H1 (cell line): ENCODE measurements around the gene GDPD1. TPM values are rescaled to one million over a fixed set of nuclear protein-coding genes. Genes with fewer than 3 reads are reported as not detected.

Experiments
- CTCF ChIA-PET: fragments of 300-600 bp; sonication (Branson Sonifier 250); formaldehyde crosslinking; loops from one replicate; lab custom pipeline; 2021; ENCODE audit not compliant: partially characterized antibody; lab: Charles Lee
- POLR2A ChIA-PET: fragments of 300-600 bp; sonication (Branson Sonifier 250); formaldehyde crosslinking; loops from one replicate; lab custom pipeline; 2021; ENCODE audit warnings: inconsistent platforms; ENCODE audit not compliant: partially characterized antibody; lab: Charles Lee
- DNase-seq, 2 experiments: peaks; one replicate each; pipeline versions ENCODE4 v3.0.0 to v3.0.0-alpha.2; 2010 to 2022; ENCODE audit warnings: low spot score in 2 of 2, low read depth in 1 of 2, mixed read lengths in 1 of 2
- FAIRE-seq: peaks from 2 replicates; lab custom pipeline; 2011; peaks lifted over from hg19 to GRCh38; lab: Jason Lieb, UNC
- H2AFZ ChIP-seq: 2 replicates; pipeline ENCODE4 v1.8.1; 2012; ENCODE audit warnings: low read length, inconsistent platforms
- H2AK5ac ChIP-seq: 2 replicates; pipeline ENCODE4 v1.6.1; 2013; ENCODE audit warnings: low read depth, low read length
- H2BK120ac ChIP-seq: replicated peaks from 2 replicates; pipeline ENCODE3; 2013; ENCODE audit warnings: low read depth, low read length, inconsistent platforms
- H2BK12ac ChIP-seq: 2 replicates; pipeline ENCODE4 v1.6.1; 2013; ENCODE audit warnings: low read depth, low read length
- H2BK15ac ChIP-seq: 2 replicates; pipeline ENCODE4 v1.6.1; 2013; ENCODE audit warnings: low read length
- H2BK20ac ChIP-seq: 2 replicates; pipeline ENCODE4 v1.6.1; 2013; ENCODE audit warnings: low read length
- H2BK5ac ChIP-seq: 2 replicates; pipeline ENCODE4 v1.6.1; 2013; ENCODE audit warnings: low read depth, low read length
- H3K14ac ChIP-seq: 2 replicates; pipeline ENCODE4 v1.6.1; 2013; ENCODE audit warnings: inconsistent platforms; ENCODE audit not compliant: insufficient read length
- H3K18ac ChIP-seq: 2 replicates; pipeline ENCODE4 v1.6.1; 2013; ENCODE audit warnings: low read length; ENCODE audit errors: extremely low read depth
- H3K23ac ChIP-seq: 2 replicates; pipeline ENCODE4 v1.6.1; 2013; ENCODE audit warnings: inconsistent platforms; ENCODE audit not compliant: insufficient read length
- H3K23me2 ChIP-seq: 2 replicates; pipeline ENCODE4 v1.6.1; 2013; ENCODE audit warnings: low read depth, low read length
- H3K27ac ChIP-seq: 2 replicates; pipeline ENCODE4 v1.6.1; 2011; ENCODE audit warnings: low read depth, low read length, inconsistent platforms
- H3K27me3 ChIP-seq, 4 experiments: replicated peaks in 1 of 4; 1 replicate in 1 of 4; 2 replicates in 3 of 4; pipeline versions ENCODE4 v1.6.1 to v1.8.1; 2011 to 2013; ENCODE audit warnings: low read length in 3 of 4, mild to moderate bottlenecking in 3 of 4, inconsistent platforms in 2 of 4, mixed read lengths in 2 of 4, moderate library complexity in 1 of 4; ENCODE audit not compliant: control insufficient read depth in 3 of 4, insufficient read depth in 3 of 4; ENCODE audit errors: extremely low read depth in 1 of 4
- H3K36me3 ChIP-seq, 4 experiments: 2 replicates each; pipeline versions ENCODE4 v1.6.1 to v1.8.1; 2011 to 2013; ENCODE audit warnings: mild to moderate bottlenecking in 4 of 4, low read length in 3 of 4, moderate library complexity in 2 of 4, control low read depth in 1 of 4, inconsistent platforms in 1 of 4; ENCODE audit not compliant: insufficient read depth in 4 of 4, control insufficient read depth in 2 of 4
- H3K4ac ChIP-seq: replicated peaks from 2 replicates; pipeline ENCODE3; 2013; ENCODE audit warnings: low read length, low read depth, mixed read lengths, inconsistent platforms; ENCODE audit not compliant: insufficient read length
- H3K4me1 ChIP-seq, 4 experiments: replicated peaks in 1 of 4; 1 replicate in 1 of 4; 2 replicates in 3 of 4; pipeline versions ENCODE4 v1.6.1 to v1.8.1; 2011 to 2013; ENCODE audit warnings: low read length in 3 of 4, inconsistent platforms in 2 of 4, mixed read lengths in 1 of 4; ENCODE audit not compliant: insufficient read depth in 4 of 4, control insufficient read depth in 3 of 4
- H3K4me2 ChIP-seq, 2 experiments: 2 replicates each; pipeline versions ENCODE4 v1.6.1 to v1.8.1; 2011 to 2013; ENCODE audit warnings: low read depth in 2 of 2, low read length in 2 of 2, control low read depth in 1 of 2, inconsistent platforms in 1 of 2, mild to moderate bottlenecking in 1 of 2; ENCODE audit not compliant: insufficient read depth in 1 of 2
- H3K4me3 ChIP-seq, 4 experiments: fragments of 200-600, 300-600 bp in 1 of 4; sonication (generic), shearing (Covaris generic), sonication (Bioruptor Twin) in 1 of 4; 2 replicates each; pipeline versions ENCODE4 v1.5.1 to v1.8.1; 2011 to 2016; ENCODE audit warnings: low read length in 4 of 4, low read depth in 3 of 4, control low read depth in 2 of 4, inconsistent platforms in 2 of 4, mild to moderate bottlenecking in 2 of 4, mixed read lengths in 1 of 4, moderate library complexity in 1 of 4; ENCODE audit not compliant: insufficient read depth in 2 of 4; ENCODE audit errors: extremely low read depth in 1 of 4
- H3K56ac ChIP-seq: replicated peaks from 2 replicates; pipeline ENCODE3; 2013; ENCODE audit warnings: low read depth, mild to moderate bottlenecking, mixed read lengths, low read length, inconsistent platforms; ENCODE audit not compliant: insufficient read length
- H3K79me1 ChIP-seq: 2 replicates; pipeline ENCODE4 v1.6.1; 2013; ENCODE audit warnings: low read depth, low read length, control low read depth
- H3K79me2 ChIP-seq, 2 experiments: 2 replicates each; pipeline versions ENCODE4 v1.6.1 to v1.8.1; 2012 to 2013; ENCODE audit warnings: low read length in 2 of 2, mild to moderate bottlenecking in 2 of 2, inconsistent platforms in 1 of 2; ENCODE audit not compliant: insufficient read depth in 2 of 2, control insufficient read depth in 1 of 2
- H3K9ac ChIP-seq, 4 experiments: replicated peaks in 1 of 4; 1 replicate in 1 of 4; 2 replicates in 3 of 4; pipeline versions ENCODE4 v1.6.1 to v1.8.1; 2011 to 2013; ENCODE audit warnings: low read depth in 3 of 4, low read length in 3 of 4, control low read depth in 2 of 4, mild to moderate bottlenecking in 2 of 4, moderate library complexity in 2 of 4, inconsistent platforms in 1 of 4; ENCODE audit errors: extremely low read depth in 1 of 4
- H3K9me3 ChIP-seq, 2 experiments: 2 replicates each; pipeline versions ENCODE4 v1.6.1 to v1.8.1; 2012 to 2013; ENCODE audit warnings: mild to moderate bottlenecking in 2 of 2, moderate library complexity in 2 of 2, control low read depth in 1 of 2, inconsistent platforms in 1 of 2, low read depth in 1 of 2, low read length in 1 of 2, mixed read lengths in 1 of 2; ENCODE audit not compliant: insufficient read depth in 2 of 2
- H4K20me1 ChIP-seq, 2 experiments: replicated peaks in 1 of 2; 2 replicates each; pipeline versions ENCODE3 to v1.8.1; 2011 to 2013; ENCODE audit warnings: inconsistent platforms in 2 of 2, low read length in 2 of 2, mild to moderate bottlenecking in 1 of 2; ENCODE audit not compliant: insufficient read depth in 2 of 2, control insufficient read depth in 1 of 2
- H4K5ac ChIP-seq: 2 replicates; pipeline ENCODE4 v1.6.1; 2013; ENCODE audit warnings: low read length, low read depth, mixed read lengths, inconsistent platforms; ENCODE audit not compliant: insufficient read length
- H4K8ac ChIP-seq: 2 replicates; pipeline ENCODE4 v1.8.0; 2013; ENCODE audit warnings: mild to moderate bottlenecking, moderate library complexity, low read length, inconsistent platforms; ENCODE audit not compliant: insufficient read depth; ENCODE audit errors: extremely low read depth
- H4K91ac ChIP-seq: replicated peaks from 2 replicates; pipeline ENCODE3; 2013; ENCODE audit warnings: low read length, mixed read lengths, inconsistent platforms; ENCODE audit not compliant: insufficient read length
- BACH1 ChIP-seq: IDR thresholded peaks from 2 replicates; pipeline ENCODE4 v1.6.1; 2012; ENCODE audit warnings: low read length, improper control_type of control experiment
- BRCA1 ChIP-seq: IDR thresholded peaks from 2 replicates; pipeline ENCODE4 v1.6.1; 2012; ENCODE audit warnings: low read depth, low read length, improper control_type of control experiment
- CEBPB ChIP-seq: IDR thresholded peaks from 2 replicates; pipeline ENCODE4 v1.6.1; 2012; ENCODE audit warnings: low read depth, low read length
- GTF2F1 ChIP-seq: IDR thresholded peaks from 2 replicates; pipeline ENCODE4 v1.6.1; 2012; ENCODE audit warnings: low read depth, low read length, improper control_type of control experiment, borderline replicate concordance
- HDAC6 ChIP-seq: IDR thresholded peaks from one replicate; pipeline ENCODE4 v1.7.1; 2012; ENCODE audit warnings: low read depth, mild to moderate bottlenecking, inconsistent platforms, low read length, moderate library complexity
- KDM1A ChIP-seq: fragments of 200-600, 300-600 bp; sonication (generic); IDR thresholded peaks from 2 replicates; pipeline ENCODE4 v1.7.1; 2016; ENCODE audit warnings: mild to moderate bottlenecking, low read length, borderline replicate concordance
- NRF1 ChIP-seq: IDR thresholded peaks from 2 replicates; pipeline ENCODE4 v1.6.1; 2011; ENCODE audit warnings: mild to moderate bottlenecking, low read depth, low read length, improper control_type of control experiment
- SIN3A ChIP-seq, 2 experiments: IDR thresholded peaks in 1 of 2; conservative IDR thresholded peaks in 1 of 2; 2 replicates each; pipeline ENCODE4 v1.6.1; 2011 to 2012; ENCODE audit warnings: low read length in 2 of 2, improper control_type of control experiment in 1 of 2, low read depth in 1 of 2, mild to moderate bottlenecking in 1 of 2
- SP4 ChIP-seq: IDR thresholded peaks from 2 replicates; pipeline ENCODE4 v1.6.1; 2012; ENCODE audit warnings: low read length, inconsistent platforms
- SUZ12 ChIP-seq: fragments of 200-600 bp; sonication (generic); IDR thresholded peaks from 2 replicates; pipeline ENCODE4 v1.6.1; 2012; ENCODE audit warnings: mild to moderate bottlenecking, inconsistent platforms, low read length, moderate library complexity, mixed read lengths
- TEAD4 ChIP-seq: IDR thresholded peaks from 2 replicates; pipeline ENCODE4 v1.6.1; 2012; ENCODE audit warnings: low read depth, low read length, inconsistent platforms, mixed read lengths
- USF2 ChIP-seq: IDR thresholded peaks from 2 replicates; pipeline ENCODE4 v1.6.1; 2011; ENCODE audit warnings: low read length, improper control_type of control experiment
- ZNF274 ChIP-seq: IDR thresholded peaks from 2 replicates; pipeline ENCODE4 v1.7.0; 2012; ENCODE audit warnings: low read length, borderline replicate concordance; ENCODE audit errors: extremely low read depth
- WGBS, 2 experiments: shearing (Covaris generic) in 1 of 2; methylation state at CpG; one replicate each; pipeline versions ENCODE4 v1.1.6 to v1.1.7; 2013 to 2015; ENCODE audit warnings: low lambda C conversion rate in 2 of 2, mixed read lengths in 2 of 2, inconsistent platforms in 1 of 2, low coverage in 1 of 2, missing lambda C conversion rate in 1 of 2; ENCODE audit not compliant: insufficient replicate concordance in 2 of 2, insufficient coverage in 1 of 2, insufficient read length in 1 of 2; ENCODE audit errors: extremely low coverage in 1 of 2, missing lambda C conversion rate in 1 of 2; 5-methylcytosine and 5-hydroxymethylcytosine counted together
- polyA plus RNA-seq, 7 experiments: library from polyadenylated mRNA; depleted of rRNA in 3 of 7; stranded (reverse) in 5 of 7; unstranded in 2 of 7; fragments of >200 nt in 5 of 7; fragments of 200-250 nt in 2 of 7; gene quantifications; 1 replicate in 5 of 7; 2 replicates in 1 of 7; 4 replicates in 1 of 7; pipeline versions ENCODE4 v1.2.1 to v1.2.3, GENCODE V29; 2011 to 2013; ENCODE audit warnings: missing spikeins in 2 of 7, mixed read lengths in 2 of 7
- total RNA-seq: library from RNA; stranded (reverse); fragmentation: NEBNext Ultra II Directional; extraction: Animal tissue kit (Norgen Biotek cat#: 25700); gene quantifications from 2 replicates; pipeline ENCODE4 v1.2.1, GENCODE V29; 2021

The GDPD1 gene
- total and polyA plus RNA-seq, 2 of the 8 experiments (the other 6 are each of a cell fraction or from before 2014, with no cell fraction given), result 3.2 to 7.7 TPM

GRCh38 chr17:59289981-59290301, 69.6 kb downstream of the GDPD1 start:
- H3K23me2 ChIP-seq, result no peaks in the 10 kb centered on the region
- H2BK12ac ChIP-seq, result peak overlapping the region; percentile 9; the same call in 1 of the 2 replicates
- no peak overlapping the region for H4K5ac ChIP-seq
- H4K20me1 ChIP-seq, result no peaks in the 10 kb centered on the region
- no peak overlapping the region for H3K4ac ChIP-seq
- no peak overlapping the region for H3K4me3 ChIP-seq
- no peaks in the 10 kb centered on the region for H3K9me3 ChIP-seq
- ChIA-PET POLR2A (interaction anchor here (1.2 kb wide), 1 partner anchor 10 kb away, joined by 3 read pairs; no protein-coding TSS in a partner anchor), CTCF (no interaction called here)
- no peaks in the 10 kb centered on the region for H3K36me3 ChIP-seq
- no peak overlapping the region for H2BK120ac ChIP-seq
- H3K79me1 ChIP-seq, result no peaks in the 10 kb centered on the region
- H4K91ac ChIP-seq, result no peak overlapping the region
- no peak overlapping the region for H3K18ac ChIP-seq
- H2AFZ ChIP-seq, result no peak overlapping the region
- H2AK5ac ChIP-seq, result no peak overlapping the region
- no peak overlapping the region for H2BK20ac ChIP-seq
- H3K4me1 ChIP-seq, result peaks cover 0 to 6% (median 2%) of the 10 kb centered on the region in 4 experiments; a peak in 4 of 7 replicates
- DNase-seq, result no peak
- H3K79me2 ChIP-seq, result no peaks in the 10 kb centered on the region
- TF ChIP-seq ZNF274 (no peak), KDM1A (no peak), USF2 (no peak), GTF2F1 (no peak), CEBPB (no peak), BRCA1 (no peak), SP4 (no peak), SIN3A (conservative IDR thresholded peaks at IDR 0.05 in 1 of 2, IDR thresholded peaks at IDR 0.05 in 1 of 2; ENCODE audit: low read depth in 1 of 2, low read length in 2 of 2) (no peak), BACH1 (no peak), HDAC6 (no peak), TEAD4 (no peak), SUZ12 (no peak), NRF1 (no peak)
- no peak overlapping the region for H3K27ac ChIP-seq
- no peak for FAIRE-seq
- no peak overlapping the region for H3K14ac ChIP-seq
- H2BK15ac ChIP-seq, result no peak overlapping the region
- WGBS, 2 experiments, result 80% methylated on average over 3 of the region's 3 CpGs; no CpG with 5 or more reads in 1 of the 2 experiments
- H3K27me3 ChIP-seq, result no peaks in the 10 kb centered on the region
- H4K8ac ChIP-seq, result no peak overlapping the region
- H3K4me2 ChIP-seq, result peak overlapping the region; percentile 14 to 32; a peak in 1 of 4 replicates
- no peak overlapping the region for H3K23ac ChIP-seq
- no peak overlapping the region for H3K56ac ChIP-seq
- no peak overlapping the region for H2BK5ac ChIP-seq
- no peak overlapping the region for H3K9ac ChIP-seq
